Gastroesophageal sphincter (tissue), 3 donors: ENCODE data around the gene TBCEL.

Experiments used
- EP300 ChIP-seq: sonication (generic); formaldehyde crosslinking; IDR thresholded peaks from one replicate; pipeline ENCODE4 v1.6.1; 2017; ENCODE audit warnings: antibody characterized with exemption, mild to moderate bottlenecking
- POLR2A ChIP-seq, 2 donors: fragments of 450-650 bp; IDR thresholded peaks; one replicate each; pipeline ENCODE4 v1.6.1; 2017; ENCODE audit warnings: antibody characterized with exemption in 2 of 2, mild to moderate bottlenecking in 2 of 2, moderate library complexity in 1 of 2
- TF ChIP-seq, protein P1 (sequence below), 4 experiments: fragments of 200-600 bp in 2 of 4; fragments of 450-650 bp in 2 of 4; sonication (generic) in 1 of 4; IDR thresholded peaks; one replicate each; pipeline ENCODE4 v1.5.1; 2017 to 2019; ENCODE audit warnings: antibody characterized with exemption in 4 of 4, mild to moderate bottlenecking in 2 of 4, moderate library complexity in 2 of 4

DNA sequence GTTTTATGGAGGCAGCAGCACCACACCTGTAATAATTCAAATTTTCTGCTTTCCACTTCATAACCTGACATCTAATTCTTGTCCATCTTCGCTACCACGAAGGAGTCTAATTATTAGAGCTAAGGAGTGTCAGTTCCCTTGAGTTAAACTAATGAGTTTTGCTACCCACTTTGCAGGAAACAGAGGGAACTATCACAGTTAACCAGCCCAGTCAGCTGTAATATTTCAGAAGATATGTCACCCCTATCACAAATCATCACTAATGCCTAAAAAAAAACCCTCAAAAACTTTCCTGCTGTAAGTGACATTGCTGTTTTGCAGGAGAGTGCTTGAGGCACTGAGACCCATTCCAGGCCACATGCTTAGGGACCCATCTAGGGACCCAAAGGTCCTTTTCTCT is 85.6 kb downstream of the TBCEL start:
- no peak for TF ChIP-seq POLR2A (IDR thresholded peaks at IDR 0.05)
- no peak for TF ChIP-seq EP300
- TF ChIP-seq, protein P1, sequence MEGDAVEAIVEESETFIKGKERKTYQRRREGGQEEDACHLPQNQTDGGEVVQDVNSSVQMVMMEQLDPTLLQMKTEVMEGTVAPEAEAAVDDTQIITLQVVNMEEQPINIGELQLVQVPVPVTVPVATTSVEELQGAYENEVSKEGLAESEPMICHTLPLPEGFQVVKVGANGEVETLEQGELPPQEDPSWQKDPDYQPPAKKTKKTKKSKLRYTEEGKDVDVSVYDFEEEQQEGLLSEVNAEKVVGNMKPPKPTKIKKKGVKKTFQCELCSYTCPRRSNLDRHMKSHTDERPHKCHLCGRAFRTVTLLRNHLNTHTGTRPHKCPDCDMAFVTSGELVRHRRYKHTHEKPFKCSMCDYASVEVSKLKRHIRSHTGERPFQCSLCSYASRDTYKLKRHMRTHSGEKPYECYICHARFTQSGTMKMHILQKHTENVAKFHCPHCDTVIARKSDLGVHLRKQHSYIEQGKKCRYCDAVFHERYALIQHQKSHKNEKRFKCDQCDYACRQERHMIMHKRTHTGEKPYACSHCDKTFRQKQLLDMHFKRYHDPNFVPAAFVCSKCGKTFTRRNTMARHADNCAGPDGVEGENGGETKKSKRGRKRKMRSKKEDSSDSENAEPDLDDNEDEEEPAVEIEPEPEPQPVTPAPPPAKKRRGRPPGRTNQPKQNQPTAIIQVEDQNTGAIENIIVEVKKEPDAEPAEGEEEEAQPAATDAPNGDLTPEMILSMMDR (IDR thresholded peaks at IDR 0.05), result no peak
